Stomach (tissue), 4 donors: ENCODE data around the gene FBXL17.

Source experiments
- POLR2A ChIP-seq, 4 donors: fragments of 450-650 bp; IDR thresholded peaks; one replicate each; pipeline ENCODE4 v1.6.1; 2016; ENCODE audit warnings: antibody characterized with exemption in 4 of 4, control low read depth in 2 of 4, mild to moderate bottlenecking in 1 of 4, moderate library complexity in 1 of 4
- POLR2AphosphoS5 ChIP-seq, 3 donors: sonication (generic); formaldehyde crosslinking; IDR thresholded peaks; one replicate each; pipeline ENCODE4 v1.6.1; 2016; ENCODE audit warnings: antibody characterized with exemption in 3 of 3
- TF ChIP-seq, protein P1 (sequence below), 7 experiments: fragments of 450-650 bp in 4 of 7; fragments of 200-600 bp in 3 of 7; sonication (generic) in 3 of 7; IDR thresholded peaks; one replicate each; pipeline ENCODE4 v1.5.1; 2016 to 2019; ENCODE audit warnings: antibody characterized with exemption in 7 of 7, control low read depth in 2 of 7, mild to moderate bottlenecking in 1 of 7

- TF ChIP-seq, protein P1, sequence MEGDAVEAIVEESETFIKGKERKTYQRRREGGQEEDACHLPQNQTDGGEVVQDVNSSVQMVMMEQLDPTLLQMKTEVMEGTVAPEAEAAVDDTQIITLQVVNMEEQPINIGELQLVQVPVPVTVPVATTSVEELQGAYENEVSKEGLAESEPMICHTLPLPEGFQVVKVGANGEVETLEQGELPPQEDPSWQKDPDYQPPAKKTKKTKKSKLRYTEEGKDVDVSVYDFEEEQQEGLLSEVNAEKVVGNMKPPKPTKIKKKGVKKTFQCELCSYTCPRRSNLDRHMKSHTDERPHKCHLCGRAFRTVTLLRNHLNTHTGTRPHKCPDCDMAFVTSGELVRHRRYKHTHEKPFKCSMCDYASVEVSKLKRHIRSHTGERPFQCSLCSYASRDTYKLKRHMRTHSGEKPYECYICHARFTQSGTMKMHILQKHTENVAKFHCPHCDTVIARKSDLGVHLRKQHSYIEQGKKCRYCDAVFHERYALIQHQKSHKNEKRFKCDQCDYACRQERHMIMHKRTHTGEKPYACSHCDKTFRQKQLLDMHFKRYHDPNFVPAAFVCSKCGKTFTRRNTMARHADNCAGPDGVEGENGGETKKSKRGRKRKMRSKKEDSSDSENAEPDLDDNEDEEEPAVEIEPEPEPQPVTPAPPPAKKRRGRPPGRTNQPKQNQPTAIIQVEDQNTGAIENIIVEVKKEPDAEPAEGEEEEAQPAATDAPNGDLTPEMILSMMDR (IDR thresholded peaks at IDR 0.05): no peak
- TF ChIP-seq POLR2A (IDR thresholded peaks at IDR 0.05): no peak
- no peak for TF ChIP-seq POLR2AphosphoS5 (IDR thresholded peaks at IDR 0.05)
These were observed 557.1 kb downstream of the FBXL17 start for GRCh38 chr5:107824821-107825220.
